ENCODE data around the gene CBLL1.

CBLL1 gene

GRCh38 chr7:107742678-107743566 is 1.0 kb upstream of the CBLL1 start:
- DNase-seq (ENCODE audit: low read depth in 3 of 3, low spot score in 1 of 3) = no peak

- no peak for DNase-seq (ENCODE audit: low read depth in 3 of 3, low spot score in 1 of 3)
Measured at GRCh38 chr7:107744345-107744750, 406 bp downstream of the CBLL1 start.

GRCh38 chr7:107746006-107746405 is 2.1 kb downstream of the CBLL1 start:
- no peak for DNase-seq (ENCODE audit: low read depth in 3 of 3, low spot score in 1 of 3)

- DNase-seq (ENCODE audit: low read depth in 3 of 3, low spot score in 1 of 3) = no peak
Measured at GRCh38 chr7:107751113-107751512, 7.2 kb downstream of the CBLL1 start.

DNA sequence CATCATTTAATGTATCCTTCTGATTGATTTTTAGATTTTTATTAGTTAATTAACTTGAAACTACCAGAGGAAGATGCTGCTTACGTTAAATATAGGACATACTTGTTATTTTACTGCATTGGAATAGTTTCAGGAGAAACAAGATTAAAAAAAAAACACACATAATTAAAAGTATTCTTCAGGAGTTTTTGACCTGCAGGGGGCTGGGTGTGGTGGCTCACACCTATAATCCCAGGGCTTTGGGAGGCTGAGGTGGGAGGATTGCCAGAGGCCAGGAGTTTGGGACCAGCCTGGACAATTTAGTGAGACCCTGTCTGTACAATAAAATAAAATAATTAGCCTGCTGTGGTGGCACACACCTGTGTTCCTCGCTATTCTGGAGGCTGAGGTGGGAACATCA is 10.7 kb downstream of the CBLL1 start:
- no peak for DNase-seq (ENCODE audit: low read depth in 3 of 3, low spot score in 1 of 3)

DNA sequence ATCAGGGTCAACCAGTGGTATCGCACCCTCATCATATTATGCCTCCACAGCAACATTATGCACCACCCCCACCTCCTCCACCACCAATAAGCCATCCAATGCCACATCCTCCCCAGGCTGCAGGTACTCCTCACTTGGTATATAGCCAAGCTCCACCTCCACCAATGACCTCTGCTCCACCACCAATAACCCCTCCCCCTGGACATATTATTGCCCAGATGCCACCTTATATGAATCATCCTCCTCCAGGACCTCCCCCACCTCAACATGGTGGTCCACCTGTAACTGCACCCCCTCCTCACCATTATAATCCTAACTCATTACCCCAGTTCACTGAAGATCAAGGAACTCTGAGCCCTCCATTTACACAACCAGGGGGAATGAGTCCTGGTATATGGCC is 14.7 kb downstream of the CBLL1 start:
- no peak for DNase-seq (ENCODE audit: low read depth in 3 of 3, low spot score in 1 of 3)

- no peak for DNase-seq (ENCODE audit: low read depth in 3 of 3, low spot score in 1 of 3)
Measured at GRCh38 chr7:107767391-107767790, 23.4 kb downstream of the CBLL1 start.

DNA sequence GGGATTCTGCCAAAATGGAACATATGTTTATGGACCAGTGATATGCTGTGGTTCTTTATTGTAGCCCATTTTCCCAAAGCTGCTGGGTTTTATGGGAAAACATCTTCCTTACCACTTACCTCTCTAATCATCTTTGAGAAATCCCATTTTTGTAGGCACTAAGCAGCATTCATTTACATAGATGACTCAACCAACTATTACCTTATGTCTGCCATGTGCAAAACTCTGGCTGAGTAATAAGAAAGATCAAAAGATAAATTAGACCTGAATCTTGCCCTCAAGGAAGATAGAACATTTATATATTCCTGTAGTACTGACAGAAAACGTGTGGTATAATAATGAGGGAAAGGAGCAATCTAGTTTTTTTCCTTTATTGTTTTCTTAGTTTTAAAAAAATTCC is 24.3 kb downstream of the CBLL1 start:
- no peak for DNase-seq (ENCODE audit: low read depth in 3 of 3, low spot score in 1 of 3)

- no peak for DNase-seq (ENCODE audit: low read depth in 3 of 3, low spot score in 1 of 3)
Measured at GRCh38 chr7:107773027-107773426, 29.1 kb downstream of the CBLL1 start.

GRCh38 chr7:107777702-107778101 is 33.8 kb downstream of the CBLL1 start:
- no peak for DNase-seq (ENCODE audit: low read depth in 3 of 3, low spot score in 1 of 3)

- no peak for DNase-seq (ENCODE audit: low read depth in 3 of 3, low spot score in 1 of 3)
Measured at GRCh38 chr7:107778283-107778682, 34.3 kb downstream of the CBLL1 start.

DNA sequence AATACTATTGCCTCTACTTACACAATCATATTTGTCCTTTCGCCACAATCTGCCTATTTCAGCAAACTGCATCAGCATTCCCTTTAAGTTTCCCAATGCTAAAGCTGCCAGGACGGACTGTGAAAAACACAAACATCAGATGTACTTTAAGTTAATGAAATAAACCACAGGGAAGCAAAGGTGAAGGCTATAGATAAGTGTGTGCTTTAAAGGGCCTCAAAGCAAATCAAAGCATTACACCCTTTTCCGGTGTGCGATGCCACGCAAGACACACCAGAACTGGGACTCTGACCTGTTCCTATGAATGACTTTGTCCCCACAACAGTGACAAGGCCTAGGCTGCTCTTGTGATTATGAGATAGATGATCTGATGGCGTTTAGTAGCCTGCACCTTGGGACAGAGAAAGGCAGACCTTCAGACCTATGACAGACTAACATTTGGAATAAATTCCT is 35.7 kb downstream of the CBLL1 start:
- DNase-seq (ENCODE audit: low read depth in 3 of 3, low spot score in 1 of 3) = no peak

- DNase-seq (ENCODE audit: low read depth in 3 of 3, low spot score in 1 of 3) = no peak
Measured at GRCh38 chr7:107782374-107782773, 38.4 kb downstream of the CBLL1 start.

DNA sequence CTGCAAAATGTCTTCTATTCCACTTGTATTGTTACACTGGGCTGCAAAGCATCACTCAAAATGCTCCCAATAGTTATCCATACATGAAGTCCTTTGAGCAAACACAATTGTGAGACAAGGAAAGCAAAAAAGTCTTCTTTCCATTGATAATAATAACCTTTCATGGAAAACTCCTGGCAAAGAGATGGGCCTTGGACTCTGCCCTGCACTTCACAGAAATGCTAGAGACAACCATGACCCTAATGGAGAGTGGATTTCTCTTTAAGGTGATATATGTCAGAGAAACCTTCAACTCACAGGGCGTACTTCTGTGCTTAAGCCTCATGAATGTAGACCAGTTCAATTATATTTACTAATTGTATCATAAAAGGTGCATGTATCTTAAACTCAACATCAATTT is 39.7 kb downstream of the CBLL1 start:
- no peak for DNase-seq (ENCODE audit: low read depth in 3 of 3, low spot score in 1 of 3)

DNA sequence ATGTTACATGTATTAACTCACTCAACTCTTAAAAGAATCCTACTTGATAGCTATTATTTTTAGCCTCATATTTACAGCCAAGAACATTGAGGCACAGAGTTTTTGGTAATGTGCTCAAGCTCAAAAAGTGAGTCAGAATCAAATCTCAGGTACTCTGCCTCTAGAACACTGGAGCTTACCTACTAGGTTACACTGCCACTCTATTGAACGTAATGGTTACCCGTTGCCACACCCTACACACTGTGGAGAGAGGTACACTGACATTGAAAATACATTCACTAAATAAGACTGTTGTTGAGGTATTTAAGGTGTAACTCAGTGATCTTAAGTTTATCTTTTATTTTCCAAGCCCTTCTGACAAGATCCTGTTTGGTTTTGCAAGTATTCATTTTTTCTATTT is 41.2 kb downstream of the CBLL1 start:
- DNase-seq (ENCODE audit: low read depth in 3 of 3, low spot score in 1 of 3) = no peak

DNA sequence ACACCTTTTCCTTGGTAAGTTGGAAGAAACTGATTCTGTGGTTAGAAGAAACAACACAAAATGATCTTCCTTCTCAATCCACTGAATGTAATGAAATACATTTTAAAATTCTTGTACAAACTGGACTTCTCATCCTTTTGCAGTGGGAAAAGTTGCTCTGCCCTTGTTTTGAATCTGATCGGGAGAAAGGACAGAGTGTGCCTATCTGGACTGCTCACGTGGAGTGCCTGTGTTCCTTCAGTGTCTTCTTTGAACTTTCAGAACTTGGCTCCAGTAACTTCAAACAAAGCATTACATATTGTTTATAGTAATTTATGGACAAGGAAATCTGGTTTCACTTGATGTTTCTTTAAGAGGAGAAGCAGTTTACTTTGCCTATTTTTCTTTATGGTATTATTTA is 42.0 kb downstream of the CBLL1 start:
- DNase-seq (ENCODE audit: low read depth in 3 of 3, low spot score in 1 of 3) = no peak

GRCh38 chr7:107788216-107788615 is 44.3 kb downstream of the CBLL1 start:
- DNase-seq (ENCODE audit: low read depth in 3 of 3, low spot score in 1 of 3) = no peak

DNA sequence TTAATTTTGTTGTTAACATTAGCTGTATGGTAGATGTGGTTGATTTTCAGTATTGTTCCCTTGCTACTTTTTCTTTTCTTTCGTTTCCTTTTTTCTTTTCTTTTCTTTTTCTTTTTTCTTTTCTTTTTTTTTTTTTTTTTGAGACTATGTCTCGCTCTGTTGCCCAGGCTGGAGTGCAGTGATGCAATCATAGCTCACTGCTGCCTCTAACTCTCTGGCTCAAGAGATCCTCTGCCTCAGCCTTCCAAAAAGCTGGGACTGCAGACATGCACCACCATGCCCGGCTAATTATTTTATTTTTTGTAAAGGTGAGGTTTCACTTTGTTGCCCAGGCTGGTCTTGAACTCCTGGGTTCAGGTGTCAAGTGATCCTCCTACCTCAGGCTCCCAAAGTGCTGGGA is 44.7 kb downstream of the CBLL1 start:
- no peak for DNase-seq (ENCODE audit: low read depth in 3 of 3, low spot score in 1 of 3)

GRCh38 chr7:107789647-107790046 is 45.7 kb downstream of the CBLL1 start:
- DNase-seq (ENCODE audit: low read depth in 3 of 3, low spot score in 1 of 3) = no peak

DNA sequence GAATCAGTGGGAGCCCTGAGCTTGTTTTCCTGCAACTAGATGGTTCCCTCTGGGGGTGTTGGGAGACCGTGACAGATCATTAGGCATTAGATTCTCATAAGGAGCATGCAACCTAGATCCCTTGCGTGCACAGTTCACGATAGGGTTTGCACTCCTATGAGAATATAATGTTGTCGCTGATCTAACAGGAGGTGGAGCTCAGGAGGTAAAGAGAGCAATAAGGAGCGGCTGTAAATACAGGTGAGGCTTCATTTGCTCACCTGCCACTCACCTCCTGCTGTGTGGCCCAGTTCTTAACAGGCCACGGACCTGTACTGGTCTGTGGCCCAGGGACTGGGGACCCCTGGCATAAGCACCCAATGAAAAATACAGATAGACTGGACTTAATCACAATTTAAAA is 48.4 kb downstream of the CBLL1 start:
- DNase-seq (ENCODE audit: low read depth in 3 of 3, low spot score in 1 of 3) = no peak

DNA sequence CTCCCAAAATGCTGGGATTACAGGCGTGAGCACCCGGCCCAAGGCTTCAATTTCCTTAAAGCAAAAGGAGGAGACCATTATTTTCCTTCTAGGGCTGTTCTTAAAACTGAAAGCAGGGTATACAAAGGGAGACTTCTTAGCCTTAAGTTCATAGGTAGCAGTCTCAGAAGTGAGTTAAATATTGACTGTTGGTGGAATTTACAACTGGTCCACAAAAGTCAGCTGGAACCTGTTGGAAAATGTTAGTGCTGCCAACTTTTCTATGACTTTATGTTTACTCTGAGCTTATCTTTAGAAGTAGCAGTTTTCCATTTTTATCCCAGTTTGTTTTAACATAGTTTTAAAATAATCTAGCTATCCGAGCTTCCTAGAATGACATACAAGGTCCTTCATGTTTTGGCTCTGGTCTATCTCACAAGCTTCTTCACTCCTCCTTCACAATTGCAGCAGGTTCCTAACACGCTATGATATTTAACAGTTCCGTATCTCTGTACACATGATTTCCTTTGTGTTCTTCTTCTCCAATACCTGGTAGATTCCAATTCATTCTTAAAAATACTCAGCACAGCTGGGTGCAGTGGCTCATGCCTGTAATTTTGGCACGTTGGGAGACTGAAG is 55.8 kb downstream of the CBLL1 start:
- DNase-seq (ENCODE audit: low read depth in 3 of 3, low spot score in 1 of 3) = no peak

DNA sequence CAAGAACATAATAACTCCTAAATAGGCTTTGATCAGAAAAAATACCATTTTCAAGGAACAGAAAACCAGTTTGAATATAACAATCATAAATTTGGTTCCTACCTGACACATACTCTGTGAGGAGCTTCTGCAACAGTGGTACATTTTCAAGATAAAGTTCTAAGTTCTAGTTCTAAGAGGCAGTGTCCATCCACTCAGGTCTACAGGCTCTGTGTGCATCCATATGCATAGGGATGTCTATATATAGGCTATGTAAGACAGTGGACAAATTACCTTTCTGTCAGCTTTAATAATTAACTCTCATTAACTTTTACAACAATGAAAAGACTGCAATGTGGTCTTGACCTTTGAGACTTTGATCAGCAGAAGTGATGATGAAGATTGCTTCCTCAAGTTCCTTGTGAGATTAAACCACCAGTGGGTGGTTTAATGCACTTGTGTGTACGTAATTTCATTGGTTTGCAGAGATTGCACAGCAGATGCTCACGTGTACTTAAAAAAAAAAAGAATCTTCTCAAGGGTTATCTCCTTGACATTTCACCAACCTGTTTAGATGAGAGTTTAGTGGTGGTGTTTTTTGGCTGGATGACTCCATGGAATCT is 59.2 kb downstream of the CBLL1 start, which contains the start of gene SLC26A3:
TSS of gene SLC26A3 (minus strand) at position 215 of the 602 bp plus-strand sequence. CDS start 8,714 bp downstream, outside the sequence.
- DNase-seq (ENCODE audit: low read depth in 3 of 3, low spot score in 1 of 3) = no peak
